PC-3 (cell line): ENCODE results near the gene ATP5IF1. TPM values are rescaled to one million over a fixed set of nuclear protein-coding genes. Genes with fewer than 3 reads are reported as not detected.
A peak's percentile ranks its signal among the peaks of the same experiment; 100 is the strongest.

ENCODE experiments used
- ATAC-seq: fragments of 200-7000 bp; cut with Tn5 transposase; 2 replicates; pipeline ENCODE4 v1.9.1; 2020; ENCODE audit warnings: mild to moderate bottlenecking, moderate library complexity
- BruUV-seq: library from RNA; stranded (reverse); fragments of 400-500 nt; replicated peaks from 2 replicates; lab custom pipeline; 2021; lab: Mats Ljungman, UMichigan
- CTCF ChIA-PET: fragments of 300-600 bp; sonication (Branson Sonifier 250); formaldehyde crosslinking; loops from one replicate; lab custom pipeline; 2022; ENCODE audit warnings: antibody characterized with exemption; lab: Charles Lee
- POLR2A ChIA-PET: fragments of 300-600 bp; sonication (Branson Sonifier 250); formaldehyde crosslinking; loops from one replicate; lab custom pipeline; 2022; ENCODE audit warnings: antibody characterized with exemption; ENCODE audit not compliant: unreplicated experiment; lab: Charles Lee
- DNase-seq: peaks from one replicate; pipeline ENCODE4 v3.0.0-alpha.2; 2015
- H2AFZ ChIP-seq: fragments of 300-600 bp; sonication (generic); 2 replicates; pipeline ENCODE4 v1.6.0; 2016; ENCODE audit warnings: antibody characterized with exemption, low read length
- H3F3A ChIP-seq: fragments of 300-600 bp; sonication (generic); one replicate; pipeline ENCODE4 v1.6.0; 2017; ENCODE audit warnings: antibody characterized with exemption, low read length, control low read depth, mild to moderate bottlenecking; ENCODE audit not compliant: unreplicated experiment
- H3K27ac ChIP-seq: fragments of 300-600 bp; sonication (generic); 2 replicates; pipeline ENCODE4 v1.5.1; 2016; ENCODE audit warnings: mild to moderate bottlenecking, low read length
- H3K27me3 ChIP-seq: fragments of 300-600 bp; sonication (generic); 2 replicates; pipeline ENCODE4 v1.6.1; 2016; ENCODE audit warnings: low read length, mixed read lengths
- H3K36me3 ChIP-seq: fragments of 300-600 bp; sonication (generic); 2 replicates; pipeline ENCODE4 v1.6.1; 2016; ENCODE audit warnings: low read depth, mixed run types, low read length, mixed read lengths
- H3K4me1 ChIP-seq: fragments of 300-600 bp; sonication (generic); 2 replicates; pipeline ENCODE4 v1.5.1; 2016; ENCODE audit warnings: low read length; ENCODE audit not compliant: insufficient read depth
- H3K4me2 ChIP-seq: fragments of 300-600 bp; sonication (generic); 2 replicates; pipeline ENCODE4 v1.6.0; 2016; ENCODE audit warnings: low read length
- H3K4me3 ChIP-seq: fragments of 300-600 bp; sonication (generic); 2 replicates; pipeline ENCODE4 v1.5.1; 2016; ENCODE audit warnings: mild to moderate bottlenecking, low read length, mixed read lengths
- H3K79me2 ChIP-seq: fragments of 300-600 bp; sonication (generic); 2 replicates; pipeline ENCODE4 v1.6.1; 2017; ENCODE audit warnings: low read length, mixed read lengths
- H3K9ac ChIP-seq: fragments of 300-600 bp; sonication (generic); 2 replicates; pipeline ENCODE4 v1.6.0; 2016; ENCODE audit warnings: mild to moderate bottlenecking, low read length
- H3K9me2 ChIP-seq: fragments of 300-600 bp; sonication (generic); replicated peaks from 2 replicates; pipeline ENCODE4 v1.6.1; 2016; ENCODE audit warnings: mixed run types, low read length, mixed read lengths
- H3K9me3 ChIP-seq: fragments of 300-600 bp; sonication (generic); 2 replicates; pipeline ENCODE4 v1.6.1; 2016; ENCODE audit warnings: low read length, mixed read lengths
- H4K20me1 ChIP-seq: fragments of 300-600 bp; sonication (generic); 2 replicates; pipeline ENCODE4 v1.6.1; 2016; ENCODE audit warnings: low read length, mixed read lengths
- CTCF ChIP-seq: fragments of 300-600 bp; sonication (generic); conservative IDR thresholded peaks from 2 replicates; pipeline ENCODE4 v1.5.1; 2017; ENCODE audit warnings: antibody characterized with exemption, low read depth, mild to moderate bottlenecking, low read length
- EZH2 ChIP-seq: fragments of 300-600 bp; sonication (generic); IDR thresholded peaks from one replicate; pipeline ENCODE4 v1.6.1; 2017; ENCODE audit warnings: antibody characterized with exemption, mild to moderate bottlenecking, low read length; ENCODE audit not compliant: unreplicated experiment
- EZH2phosphoT487 ChIP-seq: fragments of 300-600 bp; sonication (generic); IDR thresholded peaks from 2 replicates; pipeline ENCODE4 v1.6.1; 2018; ENCODE audit warnings: mild to moderate bottlenecking, antibody characterized with exemption, low read length, borderline replicate concordance
- intact Hi-C: fragments of 100-400 bp; cut with micrococcal nuclease; formaldehyde crosslinking; loops from 2 replicates; pipeline ENCODE4 v1.9.0; 2023
- total RNA-seq: library from RNA; depleted of rRNA; stranded (reverse); fragments of >200 nt; gene quantifications from 2 replicates; pipeline ENCODE4 v1.2.3, GENCODE V29; 2014

Gene ATP5IF1
- total RNA-seq, 1 experiment from 2014 or later: 364 TPM

GRCh38 chr1:28249013-28249865, 13.3 kb downstream of the ATP5IF1 start:
- Histone ChIP-seq H3K27me3 (no peaks in the 10 kb centered on the region), H3K79me2 (no peaks in the 10 kb centered on the region), H3K4me2 (peak overlapping the region; percentile 86), H3K9me3 (no peaks in the 10 kb centered on the region), H3K9me2 (no peaks in the 10 kb centered on the region), H4K20me1 (no peaks in the 10 kb centered on the region), H3F3A (peaks cover 4% of the 10 kb centered on the region), H2AFZ (peak overlapping the region; percentile 70; the same call in 1 of the 2 replicates), H3K9ac (no peak overlapping the region), H3K4me1 (peaks cover 26% of the 10 kb centered on the region), H3K27ac (peak overlapping the region; percentile 55), H3K36me3 (no peaks in the 10 kb centered on the region), H3K4me3 (peak overlapping the region; percentile 59)
- DNase-seq (peak; percentile 88), ATAC-seq (peak; percentile 60)
- ChIA-PET CTCF (interaction anchor here (0.5 to 2.0 kb wide), 15 partner anchors 9 to 628 kb away, joined by 3 to 32 read pairs (median 3); partner anchors contain the start of gene PHACTR4), POLR2A (interaction anchor here (0.5 to 1.7 kb wide), 9 partner anchors 10 to 1325 kb away, joined by 3 to 12 read pairs (median 5); partner anchors contain the start of genes ATP5IF1, PHACTR4 and SESN2)
- BruUV-seq: TSS peak; percentile 26
- intact Hi-C loops: loop anchor here (1.0 to 5.0 kb wide), 5 partner anchors 10 to 333 kb away; partner anchors contain the start of genes MED18 and SESN2
- TF ChIP-seq CTCF (no peak), EZH2phosphoT487 (no peak), EZH2 (no peak)

- Histone ChIP-seq H3K9me2 (no peaks in the 10 kb centered on the region), H2AFZ (no peak overlapping the region), H3K36me3 (no peaks in the 10 kb centered on the region), H3K4me2 (no peak overlapping the region), H3K9me3 (no peaks in the 10 kb centered on the region), H3K27me3 (no peaks in the 10 kb centered on the region), H3K4me1 (peaks cover 26% of the 10 kb centered on the region), H3K27ac (peak overlapping the region; percentile 55), H4K20me1 (no peaks in the 10 kb centered on the region), H3F3A (peaks cover 4% of the 10 kb centered on the region), H3K9ac (no peak overlapping the region), H3K4me3 (no peak overlapping the region), H3K79me2 (no peaks in the 10 kb centered on the region)
- TF ChIP-seq EZH2: no peak
- TF ChIP-seq EZH2phosphoT487: no peak
- no peak for TF ChIP-seq CTCF
- BruUV-seq: no TSS peak
- CTCF ChIA-PET: interaction anchor here (0.6 to 2.0 kb wide), 2 partner anchors 120 to 627 kb away, joined by 3 to 32 read pairs; partner anchors contain the start of gene PHACTR4
- POLR2A ChIA-PET: interaction anchor here (0.9 to 1.7 kb wide), 3 partner anchors 10 to 120 kb away, joined by 6 to 12 read pairs (median 9); partner anchors contain the start of genes ATP5IF1 and PHACTR4
- ATAC-seq: no peak
- no peak for DNase-seq
- intact Hi-C loops: loop anchor here (1.0 to 5.0 kb wide), 5 partner anchors 9 to 332 kb away; partner anchors contain the start of genes MED18 and SESN2
Measured at GRCh38 chr1:28249866-28250295, 14.0 kb downstream of the ATP5IF1 start.
